Measurements from ENCODE around the gene HMGB1. TPM values are rescaled to one million over a fixed set of nuclear protein-coding genes. Genes with fewer than 3 reads are reported as not detected.

The HMGB1 gene
- total RNA-seq, 2 donors from 2014 or later: 277 to 445 TPM

- Histone ChIP-seq H3K9ac (ENCODE audit: low read depth in 2 of 2, low read length in 2 of 2) (no peak overlapping the region), H3K4me3 (no peak overlapping the region), H3K4me1 (peaks cover 3% of the 10 kb centered on the region), H3K36me3 (no peaks in the 10 kb centered on the region), H3K27ac (no peak overlapping the region), H3K9me3 (no peaks in the 10 kb centered on the region), H3K27me3 (no peaks in the 10 kb centered on the region)
- intact Hi-C loops (cut with DNase I): no loop called here
- no peak for DNase-seq
- no peak for TF ChIP-seq CTCF (IDR thresholded peaks at IDR 0.05)
Measured at GRCh38 chr13:30410705-30411125, 55.0 kb downstream of the HMGB1 start.

DNA sequence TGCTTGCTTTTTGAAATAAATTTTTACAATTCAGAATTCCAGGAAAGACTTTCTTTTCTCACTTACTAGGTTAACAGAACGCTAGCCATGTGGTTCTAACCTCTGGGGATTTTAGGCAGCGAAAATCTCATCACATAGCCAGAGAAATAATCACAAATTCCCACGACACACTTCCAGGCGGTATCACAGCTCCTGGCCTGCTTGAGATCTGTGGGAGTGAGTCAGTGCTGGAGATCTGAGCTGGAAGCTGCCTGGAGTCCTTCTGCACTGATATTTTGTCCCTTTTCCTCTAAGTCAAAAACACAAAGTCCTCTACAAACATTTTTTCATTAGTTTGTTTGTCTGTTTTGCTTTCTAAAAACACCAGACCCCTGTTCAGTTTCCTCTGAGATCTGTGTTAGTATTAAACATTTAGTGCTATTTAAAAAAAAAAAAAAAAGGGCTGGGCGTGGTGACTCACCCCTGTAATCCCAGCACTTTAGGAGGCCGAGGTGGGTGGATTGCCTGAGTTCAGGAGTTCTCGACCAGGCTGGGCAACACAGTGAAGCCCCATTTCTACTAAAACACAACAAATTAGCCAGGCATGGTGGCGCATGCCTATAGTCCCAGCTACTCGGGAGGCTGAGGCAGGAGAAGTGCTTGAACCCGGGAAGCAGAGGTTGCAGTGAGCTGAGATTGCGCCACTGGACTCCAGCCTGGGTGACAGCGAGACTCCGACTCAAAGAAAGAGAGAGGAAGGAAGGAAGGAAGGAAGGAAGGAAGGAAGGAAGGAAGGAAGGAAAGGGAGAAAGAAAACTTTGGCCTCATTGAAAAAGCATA is 55.6 kb downstream of the HMGB1 start:
- no peak overlapping the region for H3K4me3 ChIP-seq

DNA sequence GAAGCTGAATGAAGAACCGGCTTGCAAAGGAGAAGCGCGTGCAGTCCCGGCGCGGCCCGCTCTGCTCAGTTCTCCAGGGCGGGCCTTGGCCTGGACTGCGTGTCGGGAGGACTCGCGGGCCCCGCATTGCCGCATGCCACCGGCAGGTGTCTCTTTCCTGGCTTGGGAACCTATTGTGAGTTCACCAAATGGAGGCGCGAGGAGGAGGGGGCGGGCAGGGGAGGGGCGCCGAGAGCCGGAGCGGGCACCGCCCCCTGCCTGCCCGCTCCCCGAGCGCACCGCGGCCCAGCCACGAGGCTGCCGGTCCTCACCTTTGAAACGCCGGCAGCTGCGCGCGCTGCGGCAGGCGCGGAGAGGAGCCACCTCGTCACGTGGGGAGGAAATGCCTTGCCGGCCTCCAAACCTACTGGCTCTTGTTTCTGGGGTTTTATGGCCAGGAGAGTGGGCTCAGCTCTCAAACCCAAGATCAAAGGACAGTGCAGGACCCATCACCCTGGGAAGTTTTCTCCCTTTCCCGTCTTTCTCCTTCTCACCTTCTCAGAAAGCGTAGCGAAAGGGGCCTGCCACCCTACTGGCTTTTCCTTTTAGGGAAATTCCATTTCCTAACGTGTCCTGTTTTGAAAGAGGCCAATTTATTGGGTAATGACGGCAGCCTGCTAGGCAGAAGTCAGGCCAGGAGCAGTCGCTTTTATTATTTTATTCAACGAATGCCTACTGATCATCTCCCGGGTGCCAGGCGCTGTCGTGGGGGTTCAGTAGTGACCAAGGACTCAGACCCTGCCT is 57.2 kb downstream of the HMGB1 start:
- Histone ChIP-seq H3K9me3 (no peaks in the 10 kb centered on the region), H3K27ac (peak overlapping the region; percentile 15), H3K9ac (ENCODE audit: low read depth in 2 of 2, low read length in 2 of 2) (peak overlapping the region; percentile 26 to 58), H3K36me3 (no peaks in the 10 kb centered on the region), H3K27me3 (no peaks in the 10 kb centered on the region), H3K4me1 (peaks cover 3% of the 10 kb centered on the region), H3K4me3 (peak overlapping the region; percentile 4)
- peak; percentile 76 for TF ChIP-seq CTCF (IDR thresholded peaks at IDR 0.05)
- intact Hi-C loops (cut with DNase I): no loop called here
- peak; percentile 97 for DNase-seq

More for the DNA sequence above, 55.6 kb downstream of the HMGB1 start:
- no peak for DNase-seq
- no peaks in the 10 kb centered on the region for H3K9me3 ChIP-seq
- H3K36me3 ChIP-seq: no peaks in the 10 kb centered on the region
- no peak for TF ChIP-seq CTCF (IDR thresholded peaks at IDR 0.05)
- peaks cover 3% of the 10 kb centered on the region for H3K4me1 ChIP-seq
- no peaks in the 10 kb centered on the region for H3K27me3 ChIP-seq
- H3K27ac ChIP-seq: no peak overlapping the region
- intact Hi-C loops (cut with DNase I): no loop called here
- no peak overlapping the region for H3K9ac ChIP-seq (ENCODE audit: low read depth in 2 of 2, low read length in 2 of 2)

DNA sequence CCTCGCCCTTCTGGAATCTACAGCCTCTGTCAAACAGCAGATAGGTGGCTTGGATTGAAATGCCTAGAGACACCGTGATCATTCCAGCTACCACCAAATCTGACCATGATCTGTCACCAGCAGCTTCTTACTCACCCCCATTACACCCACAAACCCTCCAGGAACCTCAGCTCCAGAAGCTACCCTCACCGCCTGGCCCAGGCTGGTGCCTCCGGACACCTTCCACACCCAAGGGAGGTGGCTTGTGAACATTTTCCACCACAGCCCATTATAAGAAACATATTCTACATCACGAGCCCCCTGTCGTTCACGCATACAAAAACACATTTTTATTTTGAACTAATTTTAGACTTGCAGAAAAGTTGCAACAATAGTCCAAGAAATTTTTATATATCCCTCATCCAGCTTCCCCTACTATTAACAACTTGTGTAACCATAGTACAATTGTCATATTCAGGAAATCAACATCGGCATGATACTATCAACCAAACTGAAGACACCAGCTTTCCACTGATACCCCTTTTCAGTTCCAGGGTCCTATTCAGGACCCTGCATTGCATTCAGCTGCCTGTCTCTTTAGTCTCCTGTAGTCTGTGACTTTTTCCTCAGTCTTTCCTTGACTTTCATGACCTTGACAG is 58.8 kb downstream of the HMGB1 start:
- Histone ChIP-seq H3K4me1 (peaks cover 3% of the 10 kb centered on the region), H3K36me3 (no peaks in the 10 kb centered on the region), H3K4me3 (no peak overlapping the region), H3K9me3 (no peaks in the 10 kb centered on the region), H3K9ac (ENCODE audit: low read depth in 2 of 2, low read length in 2 of 2) (no peak overlapping the region), H3K27me3 (no peaks in the 10 kb centered on the region), H3K27ac (no peak overlapping the region)
- intact Hi-C loops (cut with DNase I): no loop called here
- TF ChIP-seq CTCF (IDR thresholded peaks at IDR 0.05): no peak
- no peak for DNase-seq

Other genes with a start within 250 kb of the HMGB1 start
- 1 to 10 TPM; 5.9 to 9.3 TPM for gene KATNAL1, start 158.4 kb downstream of the HMGB1 start, total RNA-seq
- gene UBE2L5, start 43.4 kb downstream of the HMGB1 start, total RNA-seq: not detected
- 10 to 100 TPM in 1 of 2 donors, 1 to 10 TPM in 1; 8.8 to 14.8 TPM for gene USPL1, start 152.0 kb upstream of the HMGB1 start, total RNA-seq

Measured in colonic mucosa (tissue), 4 donors.